MM.1S (cell line): ENCODE data around the gene L3MBTL4.

ENCODE experiments used
- CTCF ChIP-seq: fragments of 300-600 bp; sonication (generic); IDR thresholded peaks from 2 replicates; pipeline ENCODE4 v1.5.1; 2016; ENCODE audit warnings: antibody characterized with exemption, low read length, mixed read lengths
- EZH2 ChIP-seq: fragments of 300-600 bp; sonication (generic); optimal IDR thresholded peaks from 2 replicates; pipeline ENCODE3; 2017; ENCODE audit warnings: low read depth, mild to moderate bottlenecking, antibody characterized with exemption, low read length, mixed read lengths

GRCh38 chr18:6236258-6236657, 178.5 kb downstream of the L3MBTL4 start:
- no peak for TF ChIP-seq CTCF
- no peak for TF ChIP-seq EZH2
